OCI-LY1 (cell line): ENCODE results near the gene WDR20.

ENCODE experiments used
- CTCF ChIP-seq: fragments of 200-600 bp; sonication (generic), shearing (Covaris generic); IDR thresholded peaks from 2 replicates; pipeline ENCODE4 v1.5.1; 2017; ENCODE audit warnings: mild to moderate bottlenecking, antibody characterized with exemption, low read length, moderate library complexity, mixed read lengths
- EZH2 ChIP-seq: fragments of 200-600 bp; sonication (generic), shearing (Covaris generic); IDR thresholded peaks from 2 replicates; pipeline ENCODE4 v1.8.0; 2017; ENCODE audit warnings: borderline replicate concordance, mixed run types, mild to moderate bottlenecking, antibody characterized with exemption, low read length, moderate library complexity, mixed read lengths

GRCh38 chr14:102150083-102150482, 10.4 kb downstream of the WDR20 start:
- TF ChIP-seq CTCF (no peak), EZH2 (no peak)
